HG02981 (cell line): ENCODE measurements around the gene PHF10.
"Not testable (repeated sequence)": the region's sequence is repeated elsewhere in the genome, so short reads cannot be mapped to it uniquely, and the experiment has no call there.

ENCODE experiments used
- ATAC-seq: cut with Tn5 transposase; IDR thresholded peaks from one replicate; pipeline ENCODE4 v1.9.1; 2021; ENCODE audit warnings: mild to moderate bottlenecking, moderate library complexity; ENCODE audit not compliant: unreplicated experiment

Gene PHF10

DNA sequence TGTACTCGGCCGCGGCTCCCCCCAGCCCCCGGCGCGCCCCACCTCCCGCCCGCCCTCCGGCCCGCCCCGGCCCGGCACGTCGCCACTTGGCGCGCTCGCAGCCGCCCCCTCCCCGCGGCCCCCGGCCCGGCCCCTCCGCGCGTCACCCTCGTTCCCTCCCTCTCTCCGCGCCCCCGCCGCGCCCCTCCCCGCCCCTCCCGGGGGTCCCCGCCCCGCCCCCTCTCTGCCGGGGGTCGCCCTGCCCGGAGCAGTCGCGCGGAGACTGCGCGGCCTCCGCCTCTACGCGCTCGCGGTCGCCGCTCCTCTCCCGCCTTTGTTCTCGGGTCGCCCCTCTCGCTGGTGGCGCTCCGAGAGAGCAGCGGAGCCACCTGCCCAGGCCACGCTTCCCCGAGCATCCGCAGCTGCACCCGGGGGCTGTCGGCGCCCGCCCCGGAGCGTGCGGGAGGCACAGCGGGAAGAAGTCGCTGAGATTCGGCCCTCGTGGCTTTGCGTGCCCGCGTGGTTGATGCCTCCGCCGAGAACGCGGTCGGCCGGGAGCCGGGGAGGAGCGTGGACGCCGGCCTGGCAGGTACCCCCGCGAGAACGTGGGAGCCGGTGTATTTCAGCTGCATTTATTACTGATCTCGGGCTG lies at the start of gene PHF10:
PHF10 (minus strand) TSS at position 7 of the 631 bp plus-strand sequence. CDS start 569 bp downstream, outside the sequence.
- peak; percentile 38 for ATAC-seq

DNA sequence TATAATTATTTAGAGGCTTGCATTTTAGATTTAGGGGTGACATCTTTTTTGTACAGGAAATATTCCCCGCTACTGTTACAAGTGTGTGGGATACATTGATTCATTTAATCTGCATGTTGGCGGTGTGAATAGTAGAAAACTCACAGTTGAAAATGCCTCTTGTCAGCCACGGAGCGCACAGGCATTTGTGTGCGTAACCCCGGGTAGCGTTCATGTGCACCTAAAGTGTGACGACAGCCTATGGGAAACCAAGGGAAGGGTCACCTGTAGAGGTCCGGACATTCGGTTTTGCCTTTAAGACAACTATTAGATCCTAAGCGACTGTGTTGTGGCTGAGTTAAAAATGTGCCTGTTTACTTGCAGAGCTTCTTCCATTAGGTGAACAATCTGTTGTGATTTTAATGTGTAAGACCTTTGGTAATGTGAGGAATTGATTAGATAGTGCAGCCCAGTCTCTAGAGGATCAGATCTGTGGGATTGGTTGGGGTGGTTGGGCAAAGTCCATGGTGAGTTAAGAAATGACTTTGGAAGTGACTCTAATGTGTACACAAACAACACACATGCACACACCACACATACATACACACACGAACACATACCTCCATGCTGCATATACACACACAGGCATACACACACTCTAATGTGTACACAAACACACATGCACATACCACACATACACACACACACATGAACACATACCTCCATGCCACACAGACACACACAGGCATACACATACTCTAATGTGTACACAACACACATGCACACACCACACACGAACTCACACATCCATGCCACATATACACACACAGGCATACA lies 42.8 kb upstream of the PHF10 start:
- no peak for ATAC-seq

DNA sequence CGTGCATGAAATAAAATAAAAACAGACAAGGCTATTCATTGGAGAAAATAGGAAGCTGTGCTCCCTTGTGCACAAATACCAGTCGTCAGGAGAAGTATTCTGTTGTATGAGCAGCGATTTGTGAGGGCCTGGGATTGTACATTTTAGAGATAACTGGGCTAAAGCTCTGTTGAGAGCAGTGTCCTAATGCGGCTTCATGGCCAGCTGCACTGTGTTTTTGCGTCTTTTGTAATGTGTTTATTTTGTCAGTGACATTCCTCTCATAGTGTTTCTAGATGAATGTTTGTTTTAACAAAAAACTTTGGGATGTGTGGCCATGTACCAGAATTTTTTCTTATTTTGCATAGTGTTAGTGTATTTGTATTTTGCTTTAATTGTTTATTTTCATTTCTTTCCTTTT lies 41.9 kb upstream of the PHF10 start:
- no peak for ATAC-seq

DNA sequence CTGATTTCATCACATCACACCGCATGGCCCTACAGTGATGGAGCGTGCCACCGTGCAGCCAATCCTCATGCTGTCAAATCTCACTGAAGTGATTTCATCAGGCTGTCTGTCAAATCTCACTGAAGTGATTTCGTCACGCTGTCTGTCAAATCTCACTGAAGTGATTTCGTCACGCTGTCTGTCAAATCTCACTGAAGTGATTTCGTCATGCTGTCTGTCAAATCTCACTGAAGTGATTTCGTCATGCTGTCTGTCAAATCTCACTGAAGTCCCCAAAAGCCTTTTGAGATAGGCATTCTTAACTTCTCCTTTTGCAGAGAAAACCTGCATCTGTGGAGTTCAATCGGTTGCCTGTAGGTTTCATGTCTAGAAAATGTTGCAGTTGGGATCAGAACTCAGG lies 41.5 kb upstream of the PHF10 start:
- ATAC-seq: not testable (repeated sequence)

DNA sequence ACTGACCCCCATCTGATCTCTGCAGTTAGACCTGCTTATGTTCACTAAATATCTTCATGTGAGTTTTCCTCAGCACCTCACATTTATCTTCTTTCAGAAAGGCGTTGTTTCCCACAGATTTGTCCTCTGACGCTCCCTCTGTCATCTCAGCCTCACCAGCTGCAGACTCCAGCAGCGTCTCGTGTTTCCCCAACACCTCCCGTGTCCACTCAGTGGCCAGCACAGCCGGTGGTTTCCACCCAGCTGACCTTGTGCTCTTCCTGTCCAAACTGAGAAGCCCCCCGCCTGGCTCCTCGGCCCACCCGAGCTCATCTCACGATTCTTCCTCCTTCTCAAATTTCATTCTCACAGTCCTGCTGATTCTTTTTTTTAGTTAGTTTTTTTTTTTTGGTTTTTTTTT lies 39.6 kb upstream of the PHF10 start:
- no peak for ATAC-seq

DNA sequence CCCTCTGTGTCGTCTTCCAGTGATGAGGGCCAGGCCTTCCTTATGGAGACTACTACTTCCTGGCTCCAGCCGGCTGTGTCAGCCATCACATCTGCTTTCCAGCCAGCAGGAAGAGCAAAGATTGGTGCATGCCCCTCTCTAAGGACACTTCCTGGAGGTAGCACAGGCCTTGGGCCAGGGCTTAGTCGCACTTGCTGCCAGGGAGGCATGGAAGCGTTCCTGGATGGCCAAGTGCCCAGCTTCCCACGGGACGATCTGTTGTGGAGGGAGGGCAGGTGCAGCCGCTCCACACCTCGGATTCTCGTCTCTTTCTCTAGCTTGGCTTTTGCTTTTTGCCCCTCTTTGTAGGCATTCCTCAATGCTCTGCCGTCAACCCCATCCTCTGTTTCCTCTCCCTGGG lies 39.0 kb upstream of the PHF10 start:
- ATAC-seq: no peak

DNA sequence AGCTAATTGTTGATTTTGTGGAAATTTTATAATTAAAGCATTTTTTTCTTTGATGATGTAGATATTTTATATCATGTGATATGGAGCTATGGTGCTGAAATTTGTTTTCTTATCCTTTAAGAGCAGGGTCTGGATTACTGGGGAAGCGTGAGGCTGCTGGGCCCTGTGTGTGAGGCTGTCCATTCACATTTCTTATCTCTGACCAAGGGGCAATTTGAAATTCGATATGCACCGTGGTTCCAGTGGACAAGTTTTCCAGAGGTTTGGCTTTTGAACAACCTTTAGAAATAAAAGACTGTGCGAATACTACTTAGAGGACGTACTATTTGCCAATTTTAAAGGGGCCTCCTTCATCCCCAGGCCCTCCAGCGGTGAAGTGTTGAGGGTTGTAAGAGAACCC lies 30.9 kb upstream of the PHF10 start:
- ATAC-seq: no peak

DNA sequence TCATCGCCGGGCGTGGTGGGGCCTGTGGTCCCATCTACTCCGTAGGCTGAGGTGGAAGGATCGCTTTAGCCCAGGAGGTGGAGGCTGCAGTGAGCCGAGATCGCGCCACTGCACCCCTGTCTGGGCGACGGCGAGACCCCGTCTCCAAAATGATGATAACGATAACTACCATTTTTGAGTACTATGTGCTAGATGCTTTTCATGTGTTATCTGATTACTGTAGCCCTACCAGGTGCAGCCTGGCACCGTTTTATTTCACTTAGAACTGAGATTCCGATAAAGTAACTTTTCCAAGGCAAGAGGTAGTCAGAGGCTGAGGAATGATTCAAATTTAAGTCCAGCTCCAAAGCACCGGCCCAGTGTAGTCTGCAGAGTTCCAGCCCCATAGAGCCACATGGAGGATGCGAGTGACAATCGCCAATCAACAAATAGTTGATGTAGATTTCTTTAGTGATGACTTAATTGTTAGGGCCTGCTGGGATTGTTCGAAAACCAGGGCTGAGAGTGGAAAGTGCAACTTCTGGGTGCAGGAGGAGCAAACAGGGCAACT lies 27.8 kb upstream of the PHF10 start:
- no peak for ATAC-seq

DNA sequence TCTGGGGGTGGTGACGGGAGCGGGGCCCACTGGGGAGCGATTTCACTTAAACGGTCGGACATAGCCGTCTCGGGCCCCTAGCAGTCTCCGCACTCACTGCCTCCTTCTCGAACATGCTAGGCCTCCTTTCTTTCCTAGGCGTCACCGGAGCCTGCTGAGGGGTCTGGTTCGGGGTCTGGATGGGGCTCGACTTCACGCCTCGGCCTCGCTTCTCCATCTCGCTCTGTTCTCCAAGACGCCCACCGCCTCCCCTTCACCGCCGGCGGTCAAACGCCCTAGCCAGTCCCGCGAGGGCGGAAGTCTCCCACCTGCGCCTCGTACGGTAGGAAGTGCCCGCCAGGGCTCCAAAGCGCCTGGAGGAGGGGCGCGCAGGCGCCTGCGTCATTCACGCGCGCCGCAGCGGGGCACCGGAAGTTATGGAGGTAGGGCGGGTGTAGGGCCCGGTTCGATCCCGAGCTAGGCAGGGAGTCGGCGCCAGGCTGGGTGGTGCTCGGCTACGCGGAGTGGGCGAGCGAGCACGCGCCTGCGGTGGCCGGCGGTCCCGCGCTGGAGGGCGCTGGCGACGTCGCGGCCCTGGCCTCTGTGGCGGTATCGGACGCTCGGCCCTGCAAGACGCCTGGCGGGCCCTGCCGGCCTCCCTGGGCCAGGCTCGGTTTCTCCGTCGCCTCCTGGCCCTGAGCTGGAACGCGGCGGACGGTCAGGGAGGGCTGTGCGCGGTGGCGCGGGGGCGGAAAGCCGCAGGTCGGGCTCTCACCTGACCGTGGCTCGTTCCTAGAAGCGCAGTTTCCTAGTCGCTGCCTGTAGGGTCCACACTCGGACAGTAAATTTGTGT lies 27.2 kb upstream of the PHF10 start, which contains the start of the genes DYNLT2 and ERMARD:
DYNLT2 (minus strand) TSS at position 331 of the 832 bp plus-strand sequence; CDS start at position 217, 114 bp downstream.
ERMARD (plus strand) TSS at position 381 of the 832 bp plus-strand sequence; CDS start at position 417, 36 bp downstream.
- ATAC-seq: peak; percentile 96

DNA sequence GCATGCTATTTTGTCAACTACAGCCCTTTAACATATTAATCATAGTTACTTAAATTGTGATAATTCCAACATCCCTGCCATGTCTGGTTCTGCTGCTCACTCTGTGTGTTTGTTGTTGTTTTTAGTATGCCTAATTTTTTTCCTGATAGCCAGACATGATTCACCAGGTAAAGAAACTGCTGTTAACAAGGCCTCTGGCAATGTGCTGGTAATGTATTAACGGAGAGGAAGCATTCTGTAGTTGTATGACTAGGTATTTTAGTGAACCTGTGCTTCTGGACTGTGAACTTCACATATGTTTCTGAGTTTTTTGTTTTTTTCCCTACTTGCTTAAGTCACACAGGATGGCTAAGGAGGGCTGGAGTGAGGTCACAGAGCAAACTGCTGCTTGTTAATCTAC lies 22.3 kb upstream of the PHF10 start:
- no peak for ATAC-seq

DNA sequence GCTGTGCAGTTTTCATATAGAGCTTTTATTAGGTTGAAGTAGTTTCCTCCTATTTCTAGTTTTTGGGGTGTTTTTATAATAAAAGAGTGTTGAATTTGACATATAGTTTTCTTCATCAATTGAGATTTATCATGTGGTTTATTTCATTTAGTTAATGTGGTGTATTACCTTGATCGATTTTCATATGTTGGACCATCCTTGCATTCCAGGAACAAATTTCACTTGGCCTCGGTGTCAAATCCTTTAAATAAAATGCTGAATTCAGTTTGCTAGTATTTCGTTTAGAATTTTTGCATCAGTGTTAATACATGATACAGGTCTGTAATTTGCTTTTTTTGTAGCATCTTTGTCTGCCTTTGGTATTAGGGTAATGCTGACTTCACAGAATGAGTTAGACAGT lies 21.1 kb upstream of the PHF10 start:
- no peak for ATAC-seq

DNA sequence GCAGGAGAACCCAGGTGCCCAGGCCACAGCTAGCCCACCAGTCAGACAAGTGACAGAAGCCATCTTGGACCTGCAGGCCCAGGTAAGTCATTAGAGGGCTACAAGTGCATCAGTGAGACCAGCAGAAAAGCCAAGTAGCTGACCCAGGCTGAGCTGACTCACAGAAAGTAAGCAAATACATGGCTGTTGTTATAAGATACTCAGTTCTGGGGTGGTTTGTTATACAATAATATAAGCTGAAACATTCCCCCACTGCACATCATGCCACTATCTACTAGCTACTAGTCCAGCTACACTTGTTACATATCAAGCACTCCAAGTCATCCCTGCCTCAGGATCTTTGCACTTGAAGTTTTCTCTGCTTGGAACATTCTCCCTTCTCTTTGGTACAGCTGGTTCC lies 17.0 kb upstream of the PHF10 start:
- ATAC-seq: no peak

DNA sequence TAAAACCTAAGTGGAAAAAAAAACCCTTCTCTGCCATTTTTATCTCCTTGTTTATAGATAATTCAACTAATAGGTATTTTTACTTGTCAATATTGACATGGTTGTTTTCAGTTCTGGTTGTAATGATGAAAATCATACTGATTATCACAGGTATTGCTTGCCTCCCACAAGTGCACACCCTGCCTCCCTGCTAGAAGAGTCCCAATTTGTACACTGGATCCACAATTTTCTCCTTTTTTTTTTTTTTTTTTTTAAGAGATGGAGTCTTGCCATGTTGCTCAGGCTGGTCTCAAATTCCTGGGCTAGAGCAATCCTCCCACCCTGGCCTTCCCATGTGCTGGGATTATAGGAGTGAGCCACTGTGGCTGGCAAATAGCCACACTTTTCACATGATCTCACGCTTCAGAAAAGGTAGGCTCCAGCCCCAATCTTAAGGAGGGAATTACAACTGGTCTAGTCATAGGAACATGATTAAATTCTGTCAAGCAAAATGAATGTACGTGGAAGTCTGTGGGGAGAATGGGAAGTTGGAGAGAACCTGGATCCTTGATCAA lies 14.8 kb upstream of the PHF10 start:
- ATAC-seq: no peak

DNA sequence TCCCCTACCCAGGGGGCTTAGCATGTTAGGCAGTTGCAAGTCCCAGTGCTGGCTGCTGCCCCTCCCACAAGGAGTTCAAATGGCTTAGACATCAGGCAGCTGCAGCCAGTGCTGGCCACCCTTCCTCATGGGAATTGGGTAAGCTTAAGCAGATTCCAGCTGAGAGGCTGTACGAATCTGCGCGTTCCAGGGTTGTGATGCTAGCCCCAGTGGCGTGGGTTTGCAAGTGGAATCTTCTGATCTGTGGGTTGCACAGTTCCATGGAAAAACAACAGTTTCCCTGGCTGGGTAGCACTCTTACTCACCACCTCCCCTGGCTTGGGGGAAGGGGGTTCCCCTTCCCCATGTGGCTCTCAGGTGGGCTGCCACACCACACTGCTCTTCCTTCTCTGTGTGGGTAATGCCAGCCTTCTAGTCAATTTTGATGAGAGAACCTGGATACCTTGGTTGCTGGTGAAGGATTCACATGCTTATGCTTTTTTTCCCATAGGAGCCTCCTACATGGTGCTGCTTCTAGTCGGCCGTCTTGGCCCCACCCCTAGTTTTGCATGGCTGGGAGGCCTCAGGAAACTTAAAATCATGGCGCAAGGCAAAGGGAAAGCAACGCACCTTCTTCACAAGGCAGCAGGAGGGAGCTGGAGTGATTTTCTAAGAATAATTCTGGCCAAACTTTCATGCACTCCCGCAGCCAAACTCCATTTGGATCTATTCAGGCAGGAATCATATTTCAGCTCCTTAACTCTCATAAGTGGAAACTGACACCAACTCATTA lies 14.1 kb upstream of the PHF10 start:
- no peak for ATAC-seq

DNA sequence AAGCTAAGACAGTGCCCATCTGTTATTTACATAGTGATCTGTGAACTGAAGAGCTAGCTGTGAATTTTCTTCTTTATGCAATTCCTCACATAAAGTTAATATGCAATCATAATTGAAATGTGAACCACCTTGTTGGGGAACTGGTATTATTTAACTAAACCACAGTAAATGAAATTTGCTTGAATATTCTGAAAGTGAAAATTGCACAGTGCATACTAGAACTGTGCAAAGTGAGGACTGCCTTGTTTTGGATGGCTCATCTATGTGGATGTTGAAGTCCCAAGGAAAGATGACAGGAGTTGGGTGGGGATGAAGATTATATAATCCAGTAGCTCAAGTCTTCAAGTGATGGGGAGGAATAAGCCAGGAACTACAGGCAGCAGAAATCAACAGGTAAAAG lies 5.7 kb upstream of the PHF10 start:
- ATAC-seq: no peak

DNA sequence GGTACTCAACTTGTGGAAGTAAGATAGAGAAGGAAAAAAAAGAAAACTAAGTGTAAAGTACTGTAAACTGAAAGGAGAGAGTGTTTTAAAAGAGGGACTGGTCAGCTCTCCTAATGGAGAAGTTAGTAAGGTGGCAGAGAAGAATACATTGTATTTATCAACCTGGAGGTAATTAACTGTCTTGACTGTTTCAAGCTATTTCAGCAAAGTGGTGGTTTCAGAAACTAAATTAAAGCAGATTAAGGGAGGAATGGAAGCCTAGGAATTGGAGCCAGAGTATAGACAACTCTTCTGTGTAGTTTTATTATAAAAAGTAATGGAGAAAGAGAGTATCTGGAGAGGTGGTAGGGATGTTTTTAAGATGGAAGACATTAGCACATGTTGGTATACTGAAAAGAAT lies 2.7 kb upstream of the PHF10 start:
- no peak for ATAC-seq

DNA sequence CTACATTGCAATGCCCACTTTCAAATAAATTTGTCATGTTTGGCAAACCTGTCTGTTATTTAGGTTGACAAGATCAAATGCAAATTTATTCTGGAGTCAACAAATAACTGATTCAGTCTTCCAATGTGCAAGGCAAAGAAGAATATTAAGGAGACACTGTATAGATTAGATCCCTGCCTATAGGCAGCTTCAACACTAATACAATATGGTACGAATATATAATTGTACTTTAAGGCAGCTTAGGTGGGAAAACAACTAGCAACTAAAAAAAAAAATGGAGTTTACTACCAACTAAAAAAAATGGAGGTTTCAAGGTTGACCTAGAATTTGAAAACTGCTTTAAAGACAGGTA lies 1.7 kb upstream of the PHF10 start:
- no peak for ATAC-seq

DNA sequence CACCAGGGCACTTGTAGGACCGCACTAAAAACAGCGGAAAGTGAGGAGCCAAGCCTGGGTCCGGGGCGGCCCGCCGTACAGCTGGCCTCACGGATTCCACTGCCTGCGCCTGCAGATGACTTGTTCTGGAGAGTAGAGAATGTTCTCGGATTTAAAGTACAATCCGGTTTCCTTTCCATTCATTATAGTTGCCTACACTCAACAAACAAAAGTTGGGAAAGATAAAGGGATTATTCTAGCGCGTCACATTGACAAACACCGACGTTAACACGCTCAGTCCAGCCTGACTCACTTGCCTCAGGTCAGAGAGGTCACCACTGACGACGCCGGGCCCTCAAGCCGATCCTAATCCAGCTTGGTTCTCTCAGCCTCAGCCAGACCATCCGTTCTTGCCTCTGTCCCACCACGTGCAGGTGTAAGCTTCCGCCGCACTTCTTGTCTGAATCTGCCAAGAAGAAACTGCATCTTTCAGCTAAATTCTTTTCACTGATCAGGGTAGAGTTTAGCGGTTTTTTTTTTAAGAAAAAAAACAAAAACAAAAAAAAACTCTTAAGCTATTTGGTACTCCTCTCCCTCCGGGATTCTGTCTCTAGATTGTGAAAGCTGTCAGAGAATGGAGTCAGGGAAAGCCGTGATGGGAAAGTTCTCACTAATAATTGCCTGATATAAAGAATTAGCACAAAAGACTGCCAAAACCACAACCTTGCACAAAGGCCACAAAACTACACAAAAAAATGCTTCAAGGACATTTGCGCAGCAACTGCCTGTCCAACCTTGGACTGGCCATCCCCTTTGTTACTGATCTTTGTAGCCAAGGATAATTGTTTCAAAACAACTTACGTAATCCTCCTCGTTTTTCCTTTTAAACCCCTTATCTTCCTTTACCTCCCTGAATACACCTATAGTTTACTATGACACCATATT lies 1.1 kb upstream of the PHF10 start:
- no peak for ATAC-seq

DNA sequence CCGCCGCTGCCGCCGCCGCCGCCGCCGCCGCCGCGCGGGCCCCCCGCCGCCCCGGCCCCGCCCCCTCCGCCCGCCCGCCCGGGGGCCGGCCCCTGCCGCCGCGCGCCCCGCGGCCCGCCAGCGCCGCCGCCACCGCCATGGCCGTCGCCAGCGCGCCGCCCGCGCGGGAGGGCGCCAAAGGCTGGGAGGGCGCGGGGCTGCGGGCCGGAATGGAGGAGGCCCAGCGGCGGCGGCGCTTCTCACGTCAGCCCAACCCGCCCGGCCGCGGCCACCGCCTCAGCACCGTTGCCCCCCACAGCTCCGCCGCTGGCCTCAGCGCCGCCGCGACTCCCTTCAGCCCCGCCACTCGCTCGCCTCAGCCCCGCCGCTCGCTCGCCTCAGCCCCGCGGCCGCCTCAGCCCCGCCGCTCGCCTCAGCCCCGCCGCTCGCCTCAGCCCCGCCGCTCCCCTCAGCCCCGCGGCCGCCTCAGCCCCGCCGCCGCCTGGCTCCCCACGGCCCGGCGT lies 258 bp downstream of the PHF10 start:
- peak; percentile 35 for ATAC-seq
